Lower leg skin (tissue), 3 donors: ENCODE measurements around the gene RPS29.

Experiments used
- POLR2A ChIP-seq, 2 donors: fragments of 450-650 bp; IDR thresholded peaks; one replicate each; pipeline ENCODE4 v1.6.1; 2016 to 2017; ENCODE audit warnings: antibody characterized with exemption in 2 of 2, mild to moderate bottlenecking in 1 of 2, moderate library complexity in 1 of 2
- TF ChIP-seq, protein P1 (sequence below), 3 donors: fragments of 450-650 bp; IDR thresholded peaks; one replicate each; pipeline ENCODE4 v1.5.1; 2016; ENCODE audit warnings: antibody characterized with exemption in 3 of 3, mild to moderate bottlenecking in 3 of 3, moderate library complexity in 2 of 3

DNA sequence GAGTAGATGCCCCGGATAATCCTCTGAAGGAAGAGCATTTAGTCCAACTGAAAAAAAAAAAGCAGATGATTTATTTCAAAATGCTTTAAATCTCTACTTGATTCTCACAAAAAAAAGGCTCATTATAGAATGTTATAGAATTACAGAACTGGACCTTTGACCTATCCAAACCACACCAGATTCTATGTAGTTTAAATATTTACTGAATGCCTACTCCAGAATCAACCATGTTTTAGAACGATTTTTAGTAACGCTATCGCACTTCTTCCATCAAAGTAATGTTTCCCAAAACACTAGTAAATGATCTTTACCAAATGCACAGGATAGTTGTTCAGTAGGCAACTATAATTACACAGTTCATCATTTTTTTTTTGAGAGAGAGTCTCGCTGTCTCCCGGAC lies 2.6 kb downstream of the RPS29 start:
- TF ChIP-seq, protein P1, sequence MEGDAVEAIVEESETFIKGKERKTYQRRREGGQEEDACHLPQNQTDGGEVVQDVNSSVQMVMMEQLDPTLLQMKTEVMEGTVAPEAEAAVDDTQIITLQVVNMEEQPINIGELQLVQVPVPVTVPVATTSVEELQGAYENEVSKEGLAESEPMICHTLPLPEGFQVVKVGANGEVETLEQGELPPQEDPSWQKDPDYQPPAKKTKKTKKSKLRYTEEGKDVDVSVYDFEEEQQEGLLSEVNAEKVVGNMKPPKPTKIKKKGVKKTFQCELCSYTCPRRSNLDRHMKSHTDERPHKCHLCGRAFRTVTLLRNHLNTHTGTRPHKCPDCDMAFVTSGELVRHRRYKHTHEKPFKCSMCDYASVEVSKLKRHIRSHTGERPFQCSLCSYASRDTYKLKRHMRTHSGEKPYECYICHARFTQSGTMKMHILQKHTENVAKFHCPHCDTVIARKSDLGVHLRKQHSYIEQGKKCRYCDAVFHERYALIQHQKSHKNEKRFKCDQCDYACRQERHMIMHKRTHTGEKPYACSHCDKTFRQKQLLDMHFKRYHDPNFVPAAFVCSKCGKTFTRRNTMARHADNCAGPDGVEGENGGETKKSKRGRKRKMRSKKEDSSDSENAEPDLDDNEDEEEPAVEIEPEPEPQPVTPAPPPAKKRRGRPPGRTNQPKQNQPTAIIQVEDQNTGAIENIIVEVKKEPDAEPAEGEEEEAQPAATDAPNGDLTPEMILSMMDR (IDR thresholded peaks at IDR 0.05) = no peak
- TF ChIP-seq POLR2A (IDR thresholded peaks at IDR 0.05) = no peak
